Activated naive CD8-positive, alpha-beta T cell treated with anti-CD3 and anti-CD28 coated beads, Interleukin-2, amount 10 ng/mL, durations not matched to agents 7 days and 5 days (primary cell): ENCODE measurements around the gene AAK1. TPM values are rescaled to one million over a fixed set of nuclear protein-coding genes. Genes with fewer than 3 reads are reported as not detected.
A peak's percentile ranks its signal among the peaks of the same experiment; 100 is the strongest.

Source experiments
- ATAC-seq: fragments of 150-1000 bp; cut with Tn5 transposase; one replicate; pipeline ENCODE4 v1.10.0; 2021; ENCODE audit warnings: low read depth, moderate library complexity
- POLR2A ChIA-PET: fragments of 350-600 bp; sonication (Branson Sonifier 250); formaldehyde crosslinking; loops from one replicate; lab custom pipeline; 2021; ENCODE audit warnings: antibody characterized with exemption; lab: Charles Lee
- DNase-seq: peaks from one replicate; pipeline ENCODE4 v3.0.0; 2021
- H3K27ac Mint-ChIP-seq: one replicate; pipeline ENCODE4 v1.8.0; 2022; ENCODE audit warnings: mild to moderate bottlenecking, mixed read lengths
- H3K27me3 Mint-ChIP-seq: one replicate; pipeline ENCODE4 v1.8.0; 2022; ENCODE audit warnings: mild to moderate bottlenecking, moderate library complexity, mixed read lengths
- H3K36me3 Mint-ChIP-seq: one replicate; pipeline ENCODE4 v1.8.0; 2021; ENCODE audit warnings: mild to moderate bottlenecking, mixed read lengths
- H3K4me1 Mint-ChIP-seq: one replicate; pipeline ENCODE4 v1.8.0; 2021; ENCODE audit warnings: mixed read lengths
- H3K4me3 Mint-ChIP-seq: one replicate; pipeline ENCODE4 v1.8.0; 2022; ENCODE audit warnings: mild to moderate bottlenecking, moderate library complexity, mixed read lengths
- H3K9me3 Mint-ChIP-seq: one replicate; pipeline ENCODE4 v1.8.0; 2021; ENCODE audit warnings: mixed read lengths
- total RNA-seq, 2 experiments: library from RNA; stranded (reverse); gene quantifications; one replicate each; pipeline ENCODE4 v1.2.3, GENCODE V29; 2021

Gene AAK1
- total RNA-seq = 100 to 1,000 TPM; 143 to 144 TPM

GRCh38 chr2:69643602-69644505, at the start of gene AAK1:
AAK1 (minus strand) TSS chr2:69643739; CDS start chr2:69643040, 699 bp downstream.
- Mint-ChIP-seq H3K27me3 (no peaks in the 10 kb centered on the region), H3K36me3 (peaks cover 27% of the 10 kb centered on the region), H3K4me3 (peak within 1 kb of the TSS; percentile 98), H3K4me1 (peaks cover 62% of the 10 kb centered on the region), H3K9me3 (no peaks in the 10 kb centered on the region), H3K27ac (peak within 1 kb of the TSS; percentile 99)
- DNase-seq (peak; percentile 92), ATAC-seq (peak; percentile 59)
- POLR2A ChIA-PET = interaction anchor here (0.5 to 6.4 kb wide), 34 partner anchors 9 to 207 kb away, joined by 3 to 61 read pairs (median 4); partner anchors contain the start of gene NFU1

DNA sequence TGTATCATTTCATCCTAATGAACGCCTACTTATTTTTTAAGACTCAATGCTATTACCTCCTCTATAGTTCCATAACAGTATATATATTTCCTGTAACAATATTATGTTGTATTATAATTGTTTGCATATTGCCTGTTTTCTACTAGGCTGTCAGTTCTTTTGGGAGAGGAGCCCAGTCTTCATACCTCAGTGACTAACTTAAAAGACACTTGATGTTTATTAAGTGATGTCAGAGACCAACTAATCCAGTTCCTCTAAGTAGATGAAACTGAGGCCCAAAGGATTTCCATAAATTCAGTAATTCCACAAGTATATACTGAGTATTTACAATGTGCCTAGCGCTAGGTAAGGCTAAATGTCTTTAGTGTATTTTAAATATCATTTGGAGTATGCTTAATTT, 48.9 kb upstream of the AAK1 start:
- H3K36me3 Mint-ChIP-seq = peaks cover 7% of the 10 kb centered on the region
- POLR2A ChIA-PET = interaction anchor here (1.2 to 7.0 kb wide), 3 partner anchors 42 to 48 kb away, joined by 5 to 61 read pairs (median 9); partner anchors contain the start of gene AAK1
- peaks cover 62% of the 10 kb centered on the region for H3K4me1 Mint-ChIP-seq
- DNase-seq (no peak), ATAC-seq (no peak)
- no peak overlapping the region for H3K4me3 Mint-ChIP-seq
- peak overlapping the region; percentile 93 for H3K27ac Mint-ChIP-seq
- H3K27me3 Mint-ChIP-seq = no peaks in the 10 kb centered on the region
- H3K9me3 Mint-ChIP-seq = no peaks in the 10 kb centered on the region

GRCh38 chr2:69689969-69690368, 46.4 kb upstream of the AAK1 start:
- no peaks in the 10 kb centered on the region for H3K27me3 Mint-ChIP-seq
- H3K27ac Mint-ChIP-seq = no peak overlapping the region
- POLR2A ChIA-PET = no interaction called here
- peaks cover 7% of the 10 kb centered on the region for H3K36me3 Mint-ChIP-seq
- ATAC-seq = no peak
- H3K4me3 Mint-ChIP-seq = no peak overlapping the region
- no peaks in the 10 kb centered on the region for H3K9me3 Mint-ChIP-seq
- H3K4me1 Mint-ChIP-seq = peaks cover 57% of the 10 kb centered on the region
- no peak for DNase-seq

DNA sequence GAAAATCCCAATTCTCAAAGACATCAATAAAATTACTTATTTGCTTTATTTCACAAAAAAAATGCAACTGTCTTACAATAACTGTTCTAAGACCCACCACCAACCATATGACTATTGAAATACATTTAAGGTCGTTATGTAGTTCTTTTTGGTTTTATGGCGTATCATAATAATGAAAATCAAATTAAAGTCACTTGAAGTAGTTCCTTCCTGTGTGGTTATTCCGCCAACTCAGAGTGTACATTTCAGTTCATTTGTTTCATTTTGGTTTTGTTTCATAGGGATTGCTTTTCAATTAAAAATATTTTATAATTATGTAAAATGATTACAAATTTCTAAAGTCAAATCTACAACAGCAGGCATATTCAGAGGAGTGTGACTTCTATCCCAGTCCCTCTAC, 45.9 kb upstream of the AAK1 start:
- Mint-ChIP-seq H3K9me3 (no peaks in the 10 kb centered on the region), H3K36me3 (peaks cover 7% of the 10 kb centered on the region), H3K27me3 (no peaks in the 10 kb centered on the region), H3K4me1 (peaks cover 60% of the 10 kb centered on the region), H3K4me3 (peak overlapping the region; percentile 62), H3K27ac (peak overlapping the region; percentile 75)
- ATAC-seq = no peak
- POLR2A ChIA-PET = no interaction called here
- DNase-seq = no peak

DNA sequence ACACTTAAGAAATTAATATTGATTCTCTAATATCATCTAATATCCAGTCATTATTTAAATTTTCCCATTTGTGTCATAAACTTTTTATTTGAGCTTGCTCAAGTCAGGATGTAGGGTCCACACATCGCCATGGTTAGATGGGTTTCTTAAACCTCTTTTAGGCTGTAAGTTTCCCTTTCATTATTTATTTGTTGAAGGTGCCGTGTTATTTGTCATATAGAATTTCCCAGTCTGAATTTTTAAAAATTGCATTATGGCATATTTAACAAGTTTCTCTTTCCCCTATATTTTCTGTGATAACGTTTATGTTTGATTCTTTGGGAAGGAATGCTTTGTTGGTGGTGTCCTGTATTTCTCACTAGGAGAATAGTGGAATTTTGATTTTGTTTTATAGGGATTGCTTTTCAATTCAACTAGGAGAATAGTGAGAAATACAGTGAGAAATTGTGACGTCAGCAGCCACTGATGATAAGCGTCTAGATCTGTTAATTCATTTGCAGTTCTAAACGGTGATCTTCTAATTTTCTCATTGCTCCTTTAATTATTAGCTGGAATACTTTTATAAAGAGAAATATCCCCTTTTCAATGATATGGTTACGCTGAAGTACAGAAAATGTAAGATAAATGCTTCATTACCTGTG, 44.6 kb upstream of the AAK1 start:
- peaks cover 8% of the 10 kb centered on the region for H3K36me3 Mint-ChIP-seq
- H3K27ac Mint-ChIP-seq = no peak overlapping the region
- POLR2A ChIA-PET = no interaction called here
- peaks cover 60% of the 10 kb centered on the region for H3K4me1 Mint-ChIP-seq
- DNase-seq (no peak), ATAC-seq (no peak)
- no peaks in the 10 kb centered on the region for H3K27me3 Mint-ChIP-seq
- no peak overlapping the region for H3K4me3 Mint-ChIP-seq
- H3K9me3 Mint-ChIP-seq = no peaks in the 10 kb centered on the region

GRCh38 chr2:69686813-69687212, 43.3 kb upstream of the AAK1 start:
- H3K4me1 Mint-ChIP-seq = peaks cover 53% of the 10 kb centered on the region
- H3K27me3 Mint-ChIP-seq = no peaks in the 10 kb centered on the region
- no peak overlapping the region for H3K4me3 Mint-ChIP-seq
- H3K9me3 Mint-ChIP-seq = no peaks in the 10 kb centered on the region
- H3K27ac Mint-ChIP-seq = no peak overlapping the region
- POLR2A ChIA-PET = interaction anchor here (0.6 to 1.3 kb wide), 2 partner anchors 42 to 386 kb away, joined by 3 to 4 read pairs; no protein-coding TSS in a partner anchor
- H3K36me3 Mint-ChIP-seq = peaks cover 8% of the 10 kb centered on the region
- DNase-seq = no peak
- no peak for ATAC-seq

- Mint-ChIP-seq H3K9me3 (peaks cover 1% of the 10 kb centered on the region), H3K36me3 (peaks cover 10% of the 10 kb centered on the region), H3K27me3 (no peaks in the 10 kb centered on the region), H3K4me1 (peaks cover 48% of the 10 kb centered on the region), H3K27ac (peak overlapping the region; percentile 61), H3K4me3 (no peak overlapping the region)
- POLR2A ChIA-PET = interaction anchor here (1.3 kb wide), 1 partner anchor 41 kb away, joined by 4 read pairs; no protein-coding TSS in a partner anchor
- no peak for DNase-seq
- peak; percentile 57 for ATAC-seq
Observed at GRCh38 chr2:69685321-69686048, 41.9 kb upstream of the AAK1 start.

GRCh38 chr2:69683170-69683971, 39.8 kb upstream of the AAK1 start:
- Mint-ChIP-seq H3K36me3 (peaks cover 8% of the 10 kb centered on the region), H3K27me3 (no peaks in the 10 kb centered on the region), H3K4me3 (peak overlapping the region; percentile 75), H3K9me3 (peaks cover 1% of the 10 kb centered on the region), H3K27ac (peak overlapping the region; percentile 83), H3K4me1 (peaks cover 43% of the 10 kb centered on the region)
- no peak for DNase-seq
- peak; percentile 40 for ATAC-seq
- POLR2A ChIA-PET = interaction anchor here (0.9 to 1.7 kb wide), 5 partner anchors 10 to 39 kb away, joined by 3 to 7 read pairs (median 4); partner anchors contain the start of gene AAK1

DNA sequence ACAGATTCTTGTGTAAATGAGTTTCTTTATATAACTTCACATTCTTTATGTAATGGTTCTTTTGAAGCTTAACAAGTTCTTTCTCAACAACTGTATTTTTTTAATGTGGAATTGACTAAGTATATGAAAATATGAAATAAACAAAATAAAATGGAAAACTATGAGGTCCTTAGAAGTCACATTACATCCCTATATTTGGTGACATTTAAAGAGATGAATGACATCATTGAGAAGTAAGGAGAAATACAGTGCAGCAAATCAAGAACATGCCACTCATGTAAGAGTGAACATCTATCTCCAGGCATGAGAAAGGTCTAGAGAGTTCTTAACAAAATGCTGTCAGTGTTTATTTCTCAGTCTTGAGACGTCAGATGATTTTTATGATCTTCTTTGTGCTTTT, 39.0 kb upstream of the AAK1 start:
- ATAC-seq (no peak), DNase-seq (no peak)
- Mint-ChIP-seq H3K4me1 (peaks cover 43% of the 10 kb centered on the region), H3K4me3 (no peak overlapping the region), H3K27ac (no peak overlapping the region), H3K9me3 (peaks cover 3% of the 10 kb centered on the region), H3K36me3 (peaks cover 10% of the 10 kb centered on the region), H3K27me3 (no peaks in the 10 kb centered on the region)
- POLR2A ChIA-PET = interaction anchor here (0.9 to 1.7 kb wide), 3 partner anchors 11 to 38 kb away, joined by 3 to 5 read pairs (median 3); no protein-coding TSS in a partner anchor

DNA sequence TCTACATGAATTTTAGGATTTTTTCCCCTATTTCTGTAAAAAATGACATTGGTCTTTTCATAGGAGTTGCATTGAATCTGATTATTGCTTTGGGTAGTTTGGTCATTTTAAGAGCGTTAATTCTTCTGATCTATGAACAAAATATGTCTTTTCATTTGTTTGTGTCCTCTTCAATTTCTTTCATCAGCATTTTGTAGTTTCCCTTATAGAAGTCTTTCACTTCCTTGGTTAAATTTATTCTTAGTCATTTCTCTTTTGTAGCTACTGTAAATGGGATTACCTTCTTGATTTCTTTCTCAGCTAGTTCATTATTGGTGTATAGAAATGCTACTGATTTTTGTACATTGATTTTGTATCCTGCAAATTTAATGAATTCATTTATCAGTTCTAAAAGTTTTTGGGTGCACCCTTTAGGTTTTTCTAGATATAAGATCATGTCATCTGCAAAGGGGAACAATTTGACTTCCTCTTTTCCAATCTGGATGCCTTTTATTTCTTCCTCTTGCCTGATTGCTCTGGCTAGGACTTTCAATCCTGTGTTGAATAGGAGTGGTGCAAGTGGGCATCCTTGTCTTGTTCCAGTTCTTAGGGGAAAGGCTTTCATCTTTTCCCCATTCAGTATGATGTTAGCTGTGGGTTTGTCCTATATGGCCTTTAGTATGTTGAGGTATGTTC, 36.6 kb upstream of the AAK1 start:
- Mint-ChIP-seq H3K4me1 (peaks cover 41% of the 10 kb centered on the region), H3K27ac (no peak overlapping the region), H3K4me3 (no peak overlapping the region), H3K27me3 (no peaks in the 10 kb centered on the region), H3K9me3 (peaks cover 3% of the 10 kb centered on the region), H3K36me3 (peaks cover 11% of the 10 kb centered on the region)
- DNase-seq = no peak
- POLR2A ChIA-PET = no interaction called here
- ATAC-seq = no peak

DNA sequence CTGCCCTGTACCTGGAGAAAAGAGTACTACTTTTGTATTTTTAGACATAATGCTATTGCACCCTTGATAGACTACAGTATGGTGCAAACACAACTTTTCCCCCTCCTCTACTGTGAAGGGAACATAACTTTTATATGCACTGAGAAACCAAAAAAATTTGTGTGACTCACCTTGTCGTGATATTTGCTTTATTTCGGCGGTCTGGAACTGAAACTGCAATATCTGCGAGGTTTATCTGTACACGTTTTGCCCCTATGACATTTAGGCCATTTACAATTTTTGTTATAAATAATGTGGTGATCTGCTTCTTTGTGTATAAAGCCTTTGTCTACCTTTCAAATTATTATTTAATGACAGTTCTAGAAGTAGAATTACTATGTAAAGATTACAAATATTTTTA, 34.4 kb upstream of the AAK1 start:
- peak overlapping the region; percentile 14 for H3K4me3 Mint-ChIP-seq
- ATAC-seq = no peak
- peaks cover 3% of the 10 kb centered on the region for H3K9me3 Mint-ChIP-seq
- peak overlapping the region; percentile 31 for H3K27ac Mint-ChIP-seq
- no peaks in the 10 kb centered on the region for H3K27me3 Mint-ChIP-seq
- H3K4me1 Mint-ChIP-seq = peaks cover 25% of the 10 kb centered on the region
- H3K36me3 Mint-ChIP-seq = peaks cover 9% of the 10 kb centered on the region
- POLR2A ChIA-PET = interaction anchor here (1.1 to 1.5 kb wide), 2 partner anchors 28 to 35 kb away, joined by 3 to 5 read pairs; partner anchors contain the start of gene AAK1
- no peak for DNase-seq

DNA sequence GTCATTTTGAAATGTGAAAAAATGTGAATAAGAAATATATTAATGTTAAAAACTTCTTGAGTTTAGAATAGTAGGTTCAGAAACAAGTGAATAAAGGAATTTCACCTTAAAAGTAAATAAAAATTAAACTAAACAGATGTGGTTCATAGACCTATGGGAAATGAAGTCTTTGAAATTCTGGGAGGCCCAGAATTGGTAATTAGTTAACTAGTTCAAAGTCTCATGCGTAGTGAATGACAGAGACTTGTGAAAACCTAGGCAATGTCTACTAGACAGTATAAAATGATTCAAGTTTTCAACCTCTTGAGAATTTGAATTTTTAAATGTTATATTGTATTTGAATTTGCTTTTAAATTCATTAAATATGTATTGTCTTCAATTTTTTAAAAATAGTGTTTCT, 32.6 kb upstream of the AAK1 start:
- Mint-ChIP-seq H3K36me3 (peaks cover 9% of the 10 kb centered on the region), H3K27me3 (no peaks in the 10 kb centered on the region), H3K4me1 (peaks cover 22% of the 10 kb centered on the region), H3K4me3 (no peak overlapping the region), H3K9me3 (peaks cover 3% of the 10 kb centered on the region), H3K27ac (no peak overlapping the region)
- ATAC-seq = no peak
- no peak for DNase-seq
- POLR2A ChIA-PET = no interaction called here
